ENCODE measurements around the gene BTBD1.
"Not testable (repeated sequence)": the region's sequence is repeated elsewhere in the genome, so short reads cannot be mapped to it uniquely, and the experiment has no call there.

BTBD1 gene

GRCh38 chr15:83057696-83058376 is 9.2 kb downstream of the BTBD1 start:
- DNase-seq (ENCODE audit: low spot score) = no peak

- DNase-seq (ENCODE audit: low spot score) = no peak
Measured at GRCh38 chr15:83057002-83057401, 10.1 kb downstream of the BTBD1 start.

- DNase-seq (ENCODE audit: low spot score) = no peak
Measured at GRCh38 chr15:83053151-83053550, 13.9 kb downstream of the BTBD1 start.

- DNase-seq (ENCODE audit: low spot score) = no peak
Measured at GRCh38 chr15:83046558-83047127, 20.4 kb downstream of the BTBD1 start.

- DNase-seq (ENCODE audit: low spot score) = no peak
Measured at GRCh38 chr15:83044156-83044555, 22.9 kb downstream of the BTBD1 start.

GRCh38 chr15:83039206-83039605 is 27.8 kb downstream of the BTBD1 start:
- DNase-seq (ENCODE audit: low spot score) = no peak

- no peak for DNase-seq (ENCODE audit: low spot score)
Measured at GRCh38 chr15:83036253-83036652, 30.8 kb downstream of the BTBD1 start.

GRCh38 chr15:83031234-83031633 is 35.8 kb downstream of the BTBD1 start:
- not testable (repeated sequence) for DNase-seq (ENCODE audit: low spot score)

- no peak for DNase-seq (ENCODE audit: low spot score)
Measured at GRCh38 chr15:83030021-83030420, 37.0 kb downstream of the BTBD1 start.

GRCh38 chr15:83018436-83018835 is 48.6 kb downstream of the BTBD1 start:
- DNase-seq (ENCODE audit: low spot score) = no peak

GRCh38 chr15:83016906-83017305 is 50.1 kb downstream of the BTBD1 start:
- DNase-seq (ENCODE audit: low spot score) = no peak

GRCh38 chr15:83015361-83015760 is 51.7 kb downstream of the BTBD1 start:
- DNase-seq (ENCODE audit: low spot score) = no peak

GRCh38 chr15:83014205-83014653 is 52.8 kb downstream of the BTBD1 start:
- peak; percentile 27 for DNase-seq (ENCODE audit: low spot score)

- DNase-seq (ENCODE audit: low spot score) = no peak
Measured at GRCh38 chr15:83012636-83013035, 54.4 kb downstream of the BTBD1 start.

- DNase-seq (ENCODE audit: low spot score) = no peak
Measured at GRCh38 chr15:83012076-83012426, 55.0 kb downstream of the BTBD1 start.

GRCh38 chr15:83011271-83012075 is 55.6 kb downstream of the BTBD1 start, which contains the start of gene C15orf40:
C15orf40 (minus strand) TSS chr15:83011639; CDS start chr15:83011607, 32 bp downstream.
- DNase-seq (ENCODE audit: low spot score) = peak; percentile 92

GRCh38 chr15:83010709-83011270 is 56.3 kb downstream of the BTBD1 start:
- peak; percentile 87 for DNase-seq (ENCODE audit: low spot score)

- not testable (repeated sequence) for DNase-seq (ENCODE audit: low spot score)
Measured at GRCh38 chr15:83000672-83001031, 66.4 kb downstream of the BTBD1 start.

- DNase-seq (ENCODE audit: low spot score) = peak; percentile 60
Measured at GRCh38 chr15:82999905-83000671, 67.0 kb downstream of the BTBD1 start.

GRCh38 chr15:82999426-82999825 is 67.6 kb downstream of the BTBD1 start:
- no peak for DNase-seq (ENCODE audit: low spot score)

- no peak for DNase-seq (ENCODE audit: low spot score)
Measured at GRCh38 chr15:82995938-82996337, 71.1 kb downstream of the BTBD1 start.

GRCh38 chr15:82995076-82995475 is 72.0 kb downstream of the BTBD1 start:
- no peak for DNase-seq (ENCODE audit: low spot score)
